Right ventricle myocardium inferior (tissue), 1 donor: Measurements from ENCODE around the gene ETFRF1. TPM values are rescaled to one million over a fixed set of nuclear protein-coding genes. Genes with fewer than 3 reads are reported as not detected.

Source experiments
- ATAC-seq: fragments of 200-7000 bp; cut with Tn5 transposase; one replicate; pipeline ENCODE4 v1.9.1; 2020; ENCODE audit warnings: mild to moderate bottlenecking, moderate library complexity
- DNase-seq: peaks from one replicate; pipeline ENCODE4 v3.0.0; 2021; ENCODE audit errors: missing footprints
- intact Hi-C: fragments of 100-400 bp; cut with DNase I; formaldehyde crosslinking; loops from one replicate; pipeline ENCODE4 v1.11.0; 2022
- total RNA-seq: library from RNA; stranded (reverse); fragmentation: NEBNext Ultra II Directional; extraction: Animal tissue kit (Norgen Biotek cat#: 25700); gene quantifications from one replicate; pipeline ENCODE4 v1.2.1, GENCODE V29; 2021
- donor health status: DM: no; HTN: yes; CAD: no; lungs with severe emphysema.

ETFRF1 gene
- total RNA-seq, 1 donor from 2014 or later = 65.7 TPM

- no peak for ATAC-seq
- no peak for DNase-seq
- intact Hi-C loops = loop anchor here (5.0 kb wide), 1 partner anchor 858 kb away; no protein-coding TSS in a partner anchor
Measured at GRCh38 chr12:25254271-25254880, 59.3 kb downstream of the ETFRF1 start.

Other genes starting within 250 kb of the ETFRF1 start
- 5.8 TPM for gene BCAT1, start 246.1 kb upstream of the ETFRF1 start, total RNA-seq
- gene DNAI7, start 77 bp upstream of the ETFRF1 start, total RNA-seq = 2.3 TPM
- gene KRAS, start 55.7 kb downstream of the ETFRF1 start, total RNA-seq = 12.7 TPM